ENCODE results near the gene MAP2. TPM values are rescaled to one million over a fixed set of nuclear protein-coding genes. Genes with fewer than 3 reads are reported as not detected.

Gene MAP2
- total RNA-seq, 1 donor from 2014 or later, result 1.9 TPM

GRCh38 chr2:209609531-209609930 lies 185.7 kb downstream of the MAP2 start:
- Mint-ChIP-seq H3K9me3 (no peaks in the 10 kb centered on the region), H3K4me3 (no peak overlapping the region), H3K27me3 (peaks cover 7% of the 10 kb centered on the region), H3K27ac (no peak overlapping the region), H3K4me1 (no peaks in the 10 kb centered on the region), H3K36me3 (ENCODE audit: low read depth) (no peaks in the 10 kb centered on the region)
- ChIA-PET POLR2A (no interaction called here), CTCF (no interaction called here)
- ATAC-seq (ENCODE audit: low read depth) (no peak), DNase-seq (no peak)
- intact Hi-C loops (cut with micrococcal nuclease), result no loop called here
- no peak for TF ChIP-seq CTCF (IDR thresholded peaks at IDR 0.05)

GRCh38 chr2:209610631-209611030 lies 186.8 kb downstream of the MAP2 start:
- CTCF ChIA-PET, result interaction anchor here (1.2 kb wide), 1 partner anchor 10 kb away, joined by 3 read pairs; no protein-coding TSS in a partner anchor
- H3K4me3 Mint-ChIP-seq, result no peak overlapping the region
- ATAC-seq (ENCODE audit: low read depth) (no peak), DNase-seq (no peak)
- no peak for TF ChIP-seq CTCF (IDR thresholded peaks at IDR 0.05)
- H3K27ac Mint-ChIP-seq, result no peak overlapping the region
- POLR2A ChIA-PET, result no interaction called here
- peaks cover 7% of the 10 kb centered on the region for H3K27me3 Mint-ChIP-seq
- no peaks in the 10 kb centered on the region for H3K4me1 Mint-ChIP-seq
- intact Hi-C loops (cut with micrococcal nuclease), result no loop called here
- H3K9me3 Mint-ChIP-seq, result peaks cover 2% of the 10 kb centered on the region
- no peaks in the 10 kb centered on the region for H3K36me3 Mint-ChIP-seq (ENCODE audit: low read depth)

- peaks cover 5% of the 10 kb centered on the region for H3K9me3 Mint-ChIP-seq
- no peak for TF ChIP-seq CTCF (IDR thresholded peaks at IDR 0.05)
- ChIA-PET CTCF (interaction anchor here (1.0 kb wide), 1 partner anchor 280 kb away, joined by 3 read pairs; no protein-coding TSS in a partner anchor), POLR2A (no interaction called here)
- no peak overlapping the region for H3K4me3 Mint-ChIP-seq
- H3K27ac Mint-ChIP-seq, result no peak overlapping the region
- peaks cover 3% of the 10 kb centered on the region for H3K27me3 Mint-ChIP-seq
- no peaks in the 10 kb centered on the region for H3K4me1 Mint-ChIP-seq
- H3K36me3 Mint-ChIP-seq (ENCODE audit: low read depth), result no peaks in the 10 kb centered on the region
- ATAC-seq (ENCODE audit: low read depth) (no peak), DNase-seq (no peak)
- intact Hi-C loops (cut with micrococcal nuclease), result no loop called here
Measured at GRCh38 chr2:209613649-209614305, 189.9 kb downstream of the MAP2 start.

GRCh38 chr2:209614690-209615369 lies 191.0 kb downstream of the MAP2 start:
- H3K36me3 Mint-ChIP-seq (ENCODE audit: low read depth), result no peaks in the 10 kb centered on the region
- DNase-seq (no peak), ATAC-seq (ENCODE audit: low read depth) (no peak)
- intact Hi-C loops (cut with micrococcal nuclease), result no loop called here
- peaks cover 3% of the 10 kb centered on the region for H3K27me3 Mint-ChIP-seq
- ChIA-PET CTCF (no interaction called here), POLR2A (no interaction called here)
- H3K4me3 Mint-ChIP-seq, result no peak overlapping the region
- H3K4me1 Mint-ChIP-seq, result peaks cover 4% of the 10 kb centered on the region
- TF ChIP-seq CTCF (IDR thresholded peaks at IDR 0.05), result no peak
- H3K27ac Mint-ChIP-seq, result no peak overlapping the region
- H3K9me3 Mint-ChIP-seq, result peaks cover 5% of the 10 kb centered on the region

GRCh38 chr2:209619782-209620181 lies 195.9 kb downstream of the MAP2 start:
- POLR2A ChIA-PET, result no interaction called here
- Mint-ChIP-seq H3K4me3 (no peak overlapping the region), H3K36me3 (ENCODE audit: low read depth) (no peaks in the 10 kb centered on the region), H3K27ac (no peak overlapping the region), H3K9me3 (peaks cover 5% of the 10 kb centered on the region), H3K4me1 (peaks cover 8% of the 10 kb centered on the region), H3K27me3 (no peaks in the 10 kb centered on the region)
- no peak for TF ChIP-seq CTCF (IDR thresholded peaks at IDR 0.05)
- ATAC-seq (ENCODE audit: low read depth) (peak; percentile 85), DNase-seq (no peak)
- intact Hi-C loops (cut with micrococcal nuclease), result no loop called here
- CTCF ChIA-PET, result no interaction called here
